OCI-LY3 (cell line): ENCODE measurements around the gene C6.

Experiments used
- CTCF ChIP-seq: fragments of 200-600, 300-600 bp; sonication (generic); IDR thresholded peaks from 2 replicates; pipeline ENCODE4 v1.5.1; 2014; ENCODE audit warnings: antibody characterized with exemption, low read length, low read depth
- EZH2phosphoT487 ChIP-seq: fragments of 200-600 bp; shearing (Covaris generic); IDR thresholded peaks from 2 replicates; pipeline ENCODE4 v1.6.1; 2018; ENCODE audit warnings: antibody characterized with exemption, mixed run types, low read depth

GRCh38 chr5:41253109-41253508 is 39.8 kb upstream of the C6 start:
- TF ChIP-seq CTCF (no peak), EZH2phosphoT487 (no peak)
